Esophagus (tissue), 2 donors: ENCODE data around the gene EBF4. TPM values are rescaled to one million over a fixed set of nuclear protein-coding genes. Genes with fewer than 3 reads are reported as not detected.

Experiments used
- H3K27ac ChIP-seq, 2 donors: one replicate each; pipeline ENCODE4 v1.5.1; 2013; ENCODE audit warnings: low read depth in 2 of 2, mild to moderate bottlenecking in 2 of 2, inconsistent platforms in 1 of 2, low read length in 1 of 2, moderate library complexity in 1 of 2
- H3K27me3 ChIP-seq, 2 donors: one replicate each; pipeline ENCODE4 v1.6.1; 2013; ENCODE audit warnings: low read length in 2 of 2, control low read depth in 1 of 2, mild to moderate bottlenecking in 1 of 2; ENCODE audit not compliant: insufficient read depth in 2 of 2, control insufficient read depth in 1 of 2
- H3K36me3 ChIP-seq, 2 donors: one replicate each; pipeline ENCODE4 v1.6.1; 2013; ENCODE audit warnings: low read length in 1 of 2; ENCODE audit not compliant: control insufficient read depth in 2 of 2, insufficient read depth in 2 of 2
- H3K4me1 ChIP-seq, 2 donors: one replicate each; pipeline ENCODE4 v1.6.1; 2013; ENCODE audit warnings: low read length in 1 of 2; ENCODE audit not compliant: control insufficient read depth in 2 of 2, insufficient read depth in 2 of 2
- H3K4me3 ChIP-seq, 2 donors: one replicate each; pipeline ENCODE4 v1.5.1; 2013; ENCODE audit warnings: low read length in 2 of 2, mild to moderate bottlenecking in 2 of 2, low read depth in 1 of 2, moderate library complexity in 1 of 2
- H3K9me3 ChIP-seq, 2 donors: one replicate each; pipeline ENCODE4 v1.6.1; 2013; ENCODE audit warnings: mild to moderate bottlenecking in 2 of 2, low read depth in 1 of 2, low read length in 1 of 2, moderate library complexity in 1 of 2; ENCODE audit not compliant: control insufficient read depth in 2 of 2, insufficient read depth in 1 of 2
- WGBS, 2 donors: extraction: QIAGEN DNeasy Blood & Tissue Kit; methylation state at CpG; one replicate each; pipeline ENCODE4 v1.1.7; 2013; 5-methylcytosine and 5-hydroxymethylcytosine counted together
- polyA plus RNA-seq, 2 donors: library from polyadenylated mRNA; stranded (reverse); fragments of 200-250 nt; gene quantifications; one replicate each; pipeline ENCODE4 v1.2.3, GENCODE V29; 2013
- donor health status: healthy with polysubstance abuse.
- donor health status: Bipolar disorder and iron deficiency.

The EBF4 gene
- polyA plus RNA-seq, 2 donors, result 4.8 to 7.0 TPM

DNA sequence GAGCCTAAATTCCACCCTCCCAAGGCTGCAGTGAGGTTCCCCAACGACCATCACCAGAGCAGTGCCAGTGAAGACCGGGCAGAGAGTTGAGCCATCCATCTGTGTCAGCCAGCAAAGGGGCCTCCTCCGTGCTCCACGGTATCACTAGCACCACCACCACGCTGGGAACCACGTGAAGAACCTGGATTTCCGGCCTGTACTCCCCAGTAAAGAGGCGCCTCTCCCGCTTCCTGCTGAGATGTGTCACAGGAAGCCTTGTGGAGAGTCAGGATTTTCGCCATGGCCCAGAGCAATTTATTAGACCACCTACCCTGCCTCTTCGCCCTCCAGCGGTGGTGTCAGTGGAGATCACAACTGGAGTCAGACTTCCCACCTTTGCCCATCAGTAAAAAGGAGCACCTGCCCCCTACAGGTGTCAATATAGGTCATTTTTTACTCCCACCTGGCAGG lies 79.1 kb downstream of the EBF4 start:
- WGBS, 2 donors, result 46 to 55% methylated on average over 12 of the region's 12 CpGs
- peaks cover 0 to 2% of the 10 kb centered on the region in 2 donors for H3K27me3 ChIP-seq
- H3K4me1 ChIP-seq, result peaks cover 0 to 17% of the 10 kb centered on the region in 2 donors
- H3K36me3 ChIP-seq, result no peaks in the 10 kb centered on the region
- peaks cover 3% of the 10 kb centered on the region in 2 donors for H3K9me3 ChIP-seq
- no peak overlapping the region for H3K4me3 ChIP-seq
- H3K27ac ChIP-seq, result no peak overlapping the region

DNA sequence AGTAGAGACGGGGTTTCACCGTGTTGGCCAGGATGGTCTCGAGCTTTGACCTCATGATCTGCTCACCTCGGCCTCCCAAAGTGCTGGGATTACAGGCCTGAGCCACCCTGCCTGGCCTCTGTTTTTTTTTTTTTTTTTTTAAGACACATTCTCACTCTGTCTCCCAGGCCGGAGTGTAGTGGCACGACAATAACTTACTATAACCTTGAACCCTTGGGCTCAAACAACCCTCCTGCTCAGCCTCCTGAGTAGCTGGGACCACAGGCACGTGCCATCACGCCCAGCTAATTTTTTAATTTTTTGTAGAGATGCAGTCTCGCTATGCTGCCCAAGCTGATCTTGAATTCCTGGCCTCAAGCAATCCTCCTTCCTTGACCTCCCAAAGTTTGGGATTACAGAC lies 81.2 kb downstream of the EBF4 start:
- WGBS, 2 donors, result 86 to 89% methylated on average over 9 of the region's 9 CpGs

DNA sequence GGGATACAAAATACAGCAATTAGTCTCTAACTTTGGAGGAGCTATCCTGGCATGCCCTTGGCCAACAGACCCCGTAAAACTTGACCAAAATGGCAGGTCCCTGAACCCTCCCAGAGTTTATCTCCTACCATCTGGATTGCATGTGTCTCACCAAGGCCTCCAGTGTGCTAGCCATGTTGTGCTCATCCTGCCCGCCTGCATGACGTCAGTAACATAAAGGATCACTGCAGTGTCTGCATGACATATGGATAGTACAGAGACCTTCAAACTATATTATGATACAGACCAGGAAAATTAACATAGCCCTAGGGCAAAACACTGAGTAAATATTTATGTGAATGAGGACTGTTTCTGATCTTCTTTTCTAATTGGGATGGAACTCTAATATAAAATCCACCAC lies 82.6 kb downstream of the EBF4 start:
- 79 to 87% methylated on average over 3 of the region's 3 CpGs for WGBS, 2 donors
- Histone ChIP-seq H3K4me1 (no peaks in the 10 kb centered on the region), H3K4me3 (no peak overlapping the region), H3K27ac (no peak overlapping the region), H3K36me3 (no peaks in the 10 kb centered on the region), H3K27me3 (peaks cover 0 to 2% of the 10 kb centered on the region in 2 donors), H3K9me3 (peaks cover 3% of the 10 kb centered on the region in 2 donors)

More for the DNA sequence above, 81.2 kb downstream of the EBF4 start:
- no peaks in the 10 kb centered on the region for H3K36me3 ChIP-seq
- H3K4me1 ChIP-seq, result peaks cover 0 to 7% of the 10 kb centered on the region in 2 donors
- H3K4me3 ChIP-seq, result no peak overlapping the region
- peaks cover 0 to 2% of the 10 kb centered on the region in 2 donors for H3K27me3 ChIP-seq
- no peak overlapping the region for H3K27ac ChIP-seq
- H3K9me3 ChIP-seq, result peaks cover 3% of the 10 kb centered on the region in 2 donors

DNA sequence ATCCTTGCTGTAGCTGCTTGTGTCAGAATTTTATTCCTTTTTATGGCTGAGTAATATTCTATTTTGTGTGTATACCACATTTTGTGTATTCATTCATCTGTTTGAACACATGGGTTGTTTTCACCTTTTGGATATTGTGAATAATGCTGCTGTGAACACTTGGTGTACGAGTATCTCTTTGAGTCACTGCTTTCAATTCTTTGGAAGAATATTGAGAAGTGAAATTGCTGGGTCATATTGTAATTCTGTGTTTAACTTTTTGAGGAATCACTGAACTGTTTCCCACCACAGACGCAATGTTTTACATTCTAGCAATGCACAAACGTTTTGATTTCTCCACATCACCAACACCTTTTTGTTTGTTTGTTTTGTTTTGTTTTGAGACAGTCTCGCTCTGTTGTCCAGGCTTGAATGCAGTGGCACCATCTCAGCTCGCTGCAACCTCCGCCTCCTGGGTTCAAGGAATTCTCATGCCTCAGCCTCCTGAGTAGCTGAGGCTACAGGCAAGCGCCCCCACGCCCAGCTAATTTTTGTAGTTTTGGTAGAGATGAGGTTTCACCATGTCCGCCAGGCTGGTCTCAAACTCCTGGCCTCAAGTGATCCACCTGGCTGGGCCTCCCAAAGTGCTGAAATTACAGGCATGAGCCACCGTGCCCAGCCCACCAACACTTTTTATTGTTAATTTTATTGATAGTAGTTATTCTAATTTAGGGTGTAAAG lies 86.2 kb downstream of the EBF4 start:
- H3K27me3 ChIP-seq, result peaks cover 0 to 2% of the 10 kb centered on the region in 2 donors
- no peak overlapping the region for H3K4me3 ChIP-seq
- no peaks in the 10 kb centered on the region for H3K36me3 ChIP-seq
- no peak overlapping the region for H3K27ac ChIP-seq
- 79 to 80% methylated on average over 10 of the region's 10 CpGs for WGBS, 2 donors
- no peaks in the 10 kb centered on the region for H3K4me1 ChIP-seq
- H3K9me3 ChIP-seq, result peaks cover 3% of the 10 kb centered on the region in 2 donors

DNA sequence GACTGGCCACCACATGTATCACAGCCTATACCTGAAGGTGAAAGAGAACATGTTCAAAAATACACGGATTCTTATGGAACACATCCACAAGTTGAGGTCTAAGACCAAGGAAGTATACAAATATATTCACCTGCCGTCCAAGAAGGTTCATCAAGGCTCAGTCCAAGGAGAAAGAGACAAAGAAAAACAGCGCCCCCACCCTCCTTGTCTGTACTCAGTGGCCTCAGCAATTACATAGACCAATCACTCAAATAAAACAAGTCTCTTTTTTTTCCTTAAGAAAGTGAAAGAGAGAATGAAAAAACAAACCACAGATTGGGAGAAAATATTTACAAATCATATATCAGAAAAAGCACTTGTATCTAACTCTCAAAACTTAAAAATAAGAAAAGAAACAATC lies 88.4 kb downstream of the EBF4 start:
- Histone ChIP-seq H3K27ac (no peak overlapping the region), H3K4me3 (no peak overlapping the region), H3K36me3 (no peaks in the 10 kb centered on the region), H3K27me3 (no peaks in the 10 kb centered on the region), H3K9me3 (peaks cover 1% of the 10 kb centered on the region in 2 donors), H3K4me1 (no peaks in the 10 kb centered on the region)
- 44 to 45% methylated on average over 3 of the region's 3 CpGs for WGBS, 2 donors

DNA sequence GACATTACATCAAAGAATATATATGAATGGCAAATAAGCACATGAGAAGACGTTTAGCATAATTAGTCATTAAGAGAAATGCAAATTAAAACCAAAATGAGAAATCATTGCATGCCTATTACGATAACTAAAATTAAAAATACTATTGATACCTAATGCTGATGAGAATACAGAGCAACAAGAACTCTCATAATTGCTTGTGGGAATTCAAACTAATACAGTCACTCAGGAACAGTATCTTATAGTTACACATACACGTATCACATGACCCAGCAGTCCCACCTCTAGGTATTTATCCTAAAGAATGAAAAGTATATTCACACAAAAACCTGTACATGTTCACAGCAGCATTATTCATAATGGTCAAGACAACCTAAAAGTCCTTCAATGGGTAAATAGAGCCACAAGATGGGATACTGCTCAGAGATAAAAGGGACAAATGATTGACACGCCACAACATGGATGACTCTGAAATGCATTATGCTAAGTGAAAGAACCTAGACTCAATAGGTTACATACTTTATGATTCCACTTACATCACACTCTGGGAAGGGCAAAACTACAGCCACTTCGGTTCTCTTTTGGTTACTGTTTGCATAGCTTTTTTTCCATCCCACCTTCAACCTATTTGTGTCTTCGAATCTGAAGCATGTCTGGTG lies 91.5 kb downstream of the EBF4 start:
- Histone ChIP-seq H3K27ac (no peak overlapping the region), H3K9me3 (no peaks in the 10 kb centered on the region), H3K27me3 (no peaks in the 10 kb centered on the region), H3K4me1 (no peaks in the 10 kb centered on the region), H3K4me3 (no peak overlapping the region), H3K36me3 (no peaks in the 10 kb centered on the region)
- WGBS, 2 donors, result 78 to 85% methylated on average over 6 of the region's 6 CpGs

DNA sequence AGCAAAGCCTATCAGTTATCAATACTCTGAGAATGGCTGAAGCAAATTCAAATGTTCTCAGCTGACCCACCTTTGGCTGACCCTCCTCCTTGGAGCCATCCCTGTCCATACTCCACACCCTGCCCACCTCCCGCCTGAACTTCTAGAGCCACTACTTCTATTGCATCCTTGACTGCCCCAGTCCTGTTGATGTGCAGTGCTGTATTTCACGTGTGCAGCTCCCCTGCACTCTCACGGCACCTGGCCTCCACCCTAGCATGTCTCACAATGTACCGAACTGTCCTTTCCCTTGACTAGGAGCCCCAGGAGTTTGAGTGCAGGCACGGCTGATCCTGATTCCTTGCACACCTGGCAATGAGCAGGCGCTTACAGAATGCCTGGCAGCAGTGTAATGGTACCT lies 100.9 kb downstream of the EBF4 start:
- Histone ChIP-seq H3K27me3 (no peaks in the 10 kb centered on the region), H3K36me3 (peaks cover 0 to 2% of the 10 kb centered on the region in 2 donors), H3K4me1 (peaks cover 0 to 2% of the 10 kb centered on the region in 2 donors), H3K4me3 (no peak overlapping the region), H3K27ac (no peak overlapping the region), H3K9me3 (no peaks in the 10 kb centered on the region)
- 85 to 89% methylated on average over 6 of the region's 6 CpGs for WGBS, 2 donors

DNA sequence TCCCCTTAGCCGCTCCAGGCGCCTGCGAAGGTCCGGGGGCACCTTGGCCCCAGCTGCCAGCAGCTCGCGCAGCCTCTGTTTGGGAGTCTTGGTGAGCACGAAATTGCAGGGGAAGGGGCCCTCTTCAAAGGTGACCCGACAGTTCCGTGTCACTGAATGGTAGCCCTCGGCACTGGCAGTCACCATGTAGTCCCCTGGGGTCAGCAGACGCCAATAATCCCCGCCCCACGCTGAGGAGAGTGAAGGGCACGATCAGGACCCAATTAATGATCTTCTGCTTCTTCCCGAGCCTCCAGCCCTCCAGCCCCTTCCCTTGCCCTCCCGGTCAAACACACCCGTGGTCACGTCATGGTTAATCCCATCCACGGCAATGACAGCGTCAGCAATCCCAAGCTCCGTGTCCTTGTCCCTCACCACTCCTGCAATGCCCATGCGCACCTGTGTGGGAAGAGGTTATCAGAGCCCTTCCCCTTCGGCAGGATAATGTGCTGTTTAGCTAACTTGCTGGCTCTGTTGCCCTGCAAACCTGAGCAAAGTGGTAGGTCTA lies 101.7 kb downstream of the EBF4 start:
- WGBS, 2 donors, result 88 to 90% methylated on average over 23 of the region's 23 CpGs
- no peak overlapping the region for H3K27ac ChIP-seq
- no peaks in the 10 kb centered on the region for H3K27me3 ChIP-seq
- H3K4me1 ChIP-seq, result peaks cover 0 to 10% of the 10 kb centered on the region in 2 donors
- H3K4me3 ChIP-seq, result no peak overlapping the region
- peaks cover 0 to 2% of the 10 kb centered on the region in 2 donors for H3K36me3 ChIP-seq
- no peaks in the 10 kb centered on the region for H3K9me3 ChIP-seq

DNA sequence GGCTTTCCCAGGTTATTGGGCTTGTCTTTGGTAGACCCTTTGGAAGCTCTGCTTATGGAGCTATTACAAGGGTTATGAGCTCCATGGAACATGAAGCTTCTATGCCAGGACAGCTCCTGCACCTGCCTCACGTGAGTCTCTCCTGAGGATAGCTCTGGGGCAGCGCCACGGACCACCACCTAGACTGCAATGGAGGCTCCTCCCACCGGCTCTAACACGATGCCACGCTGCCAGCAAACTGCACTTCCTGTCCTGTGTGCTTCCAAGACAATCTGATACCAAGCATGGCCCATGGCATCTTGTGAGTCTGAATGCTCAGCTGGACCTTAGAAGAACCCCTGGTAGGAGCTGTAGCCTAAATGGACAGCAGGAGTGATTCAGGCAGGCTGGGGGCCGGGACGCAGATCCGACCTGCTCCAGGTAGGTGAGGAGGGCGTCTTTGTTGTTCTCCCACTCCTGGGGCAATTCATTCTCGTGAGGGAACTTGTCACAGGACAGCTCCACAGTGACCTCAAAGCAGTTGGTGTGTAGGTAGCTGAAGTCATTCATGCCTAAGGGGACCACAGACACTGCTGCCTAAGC lies 102.4 kb downstream of the EBF4 start:
- no peaks in the 10 kb centered on the region for H3K9me3 ChIP-seq
- 78 to 86% methylated on average over 11 of the region's 11 CpGs for WGBS, 2 donors
- no peak overlapping the region for H3K27ac ChIP-seq
- H3K4me3 ChIP-seq, result no peak overlapping the region
- H3K4me1 ChIP-seq, result peaks cover 2 to 17% of the 10 kb centered on the region in 2 donors
- no peaks in the 10 kb centered on the region for H3K27me3 ChIP-seq
- H3K36me3 ChIP-seq, result peaks cover 0 to 2% of the 10 kb centered on the region in 2 donors
